H1 (cell line): ENCODE results near the gene MAPKAP1. TPM values are rescaled to one million over a fixed set of nuclear protein-coding genes. Genes with fewer than 3 reads are reported as not detected.

Experiments used
- CTCF ChIA-PET: fragments of 300-600 bp; sonication (Branson Sonifier 250); formaldehyde crosslinking; loops from one replicate; lab custom pipeline; 2021; ENCODE audit not compliant: partially characterized antibody; lab: Charles Lee
- POLR2A ChIA-PET: fragments of 300-600 bp; sonication (Branson Sonifier 250); formaldehyde crosslinking; loops from one replicate; lab custom pipeline; 2021; ENCODE audit warnings: inconsistent platforms; ENCODE audit not compliant: partially characterized antibody; lab: Charles Lee
- DNase-seq, 2 experiments: peaks; one replicate each; pipeline versions ENCODE4 v3.0.0 to v3.0.0-alpha.2; 2010 to 2022; ENCODE audit warnings: low spot score in 2 of 2, low read depth in 1 of 2, mixed read lengths in 1 of 2
- FAIRE-seq: peaks from 2 replicates; lab custom pipeline; 2011; peaks lifted over from hg19 to GRCh38; lab: Jason Lieb, UNC
- H2AFZ ChIP-seq: 2 replicates; pipeline ENCODE4 v1.8.1; 2012; ENCODE audit warnings: low read length, inconsistent platforms
- H2AK5ac ChIP-seq: 2 replicates; pipeline ENCODE4 v1.6.1; 2013; ENCODE audit warnings: low read depth, low read length
- H2BK120ac ChIP-seq: replicated peaks from 2 replicates; pipeline ENCODE3; 2013; ENCODE audit warnings: low read depth, low read length, inconsistent platforms
- H2BK12ac ChIP-seq: 2 replicates; pipeline ENCODE4 v1.6.1; 2013; ENCODE audit warnings: low read depth, low read length
- H2BK15ac ChIP-seq: 2 replicates; pipeline ENCODE4 v1.6.1; 2013; ENCODE audit warnings: low read length
- H2BK20ac ChIP-seq: 2 replicates; pipeline ENCODE4 v1.6.1; 2013; ENCODE audit warnings: low read length
- H2BK5ac ChIP-seq: 2 replicates; pipeline ENCODE4 v1.6.1; 2013; ENCODE audit warnings: low read depth, low read length
- H3K14ac ChIP-seq: 2 replicates; pipeline ENCODE4 v1.6.1; 2013; ENCODE audit warnings: inconsistent platforms; ENCODE audit not compliant: insufficient read length
- H3K18ac ChIP-seq: 2 replicates; pipeline ENCODE4 v1.6.1; 2013; ENCODE audit warnings: low read length; ENCODE audit errors: extremely low read depth
- H3K23ac ChIP-seq: 2 replicates; pipeline ENCODE4 v1.6.1; 2013; ENCODE audit warnings: inconsistent platforms; ENCODE audit not compliant: insufficient read length
- H3K23me2 ChIP-seq: 2 replicates; pipeline ENCODE4 v1.6.1; 2013; ENCODE audit warnings: low read depth, low read length
- H3K27ac ChIP-seq: 2 replicates; pipeline ENCODE4 v1.6.1; 2011; ENCODE audit warnings: low read depth, low read length, inconsistent platforms
- H3K27me3 ChIP-seq, 4 experiments: replicated peaks in 1 of 4; 1 replicate in 1 of 4; 2 replicates in 3 of 4; pipeline versions ENCODE4 v1.6.1 to v1.8.1; 2011 to 2013; ENCODE audit warnings: low read length in 3 of 4, mild to moderate bottlenecking in 3 of 4, inconsistent platforms in 2 of 4, mixed read lengths in 2 of 4, moderate library complexity in 1 of 4; ENCODE audit not compliant: control insufficient read depth in 3 of 4, insufficient read depth in 3 of 4; ENCODE audit errors: extremely low read depth in 1 of 4
- H3K36me3 ChIP-seq, 4 experiments: 2 replicates each; pipeline versions ENCODE4 v1.6.1 to v1.8.1; 2011 to 2013; ENCODE audit warnings: mild to moderate bottlenecking in 4 of 4, low read length in 3 of 4, moderate library complexity in 2 of 4, control low read depth in 1 of 4, inconsistent platforms in 1 of 4; ENCODE audit not compliant: insufficient read depth in 4 of 4, control insufficient read depth in 2 of 4
- H3K4ac ChIP-seq: replicated peaks from 2 replicates; pipeline ENCODE3; 2013; ENCODE audit warnings: low read length, low read depth, mixed read lengths, inconsistent platforms; ENCODE audit not compliant: insufficient read length
- H3K4me1 ChIP-seq, 4 experiments: replicated peaks in 1 of 4; 1 replicate in 1 of 4; 2 replicates in 3 of 4; pipeline versions ENCODE4 v1.6.1 to v1.8.1; 2011 to 2013; ENCODE audit warnings: low read length in 3 of 4, inconsistent platforms in 2 of 4, mixed read lengths in 1 of 4; ENCODE audit not compliant: insufficient read depth in 4 of 4, control insufficient read depth in 3 of 4
- H3K4me2 ChIP-seq, 2 experiments: 2 replicates each; pipeline versions ENCODE4 v1.6.1 to v1.8.1; 2011 to 2013; ENCODE audit warnings: low read depth in 2 of 2, low read length in 2 of 2, control low read depth in 1 of 2, inconsistent platforms in 1 of 2, mild to moderate bottlenecking in 1 of 2; ENCODE audit not compliant: insufficient read depth in 1 of 2
- H3K4me3 ChIP-seq, 4 experiments: fragments of 200-600, 300-600 bp in 1 of 4; sonication (generic), shearing (Covaris generic), sonication (Bioruptor Twin) in 1 of 4; 2 replicates each; pipeline versions ENCODE4 v1.5.1 to v1.8.1; 2011 to 2016; ENCODE audit warnings: low read length in 4 of 4, low read depth in 3 of 4, control low read depth in 2 of 4, inconsistent platforms in 2 of 4, mild to moderate bottlenecking in 2 of 4, mixed read lengths in 1 of 4, moderate library complexity in 1 of 4; ENCODE audit not compliant: insufficient read depth in 2 of 4; ENCODE audit errors: extremely low read depth in 1 of 4
- H3K56ac ChIP-seq: replicated peaks from 2 replicates; pipeline ENCODE3; 2013; ENCODE audit warnings: low read depth, mild to moderate bottlenecking, mixed read lengths, low read length, inconsistent platforms; ENCODE audit not compliant: insufficient read length
- H3K79me1 ChIP-seq: 2 replicates; pipeline ENCODE4 v1.6.1; 2013; ENCODE audit warnings: low read depth, low read length, control low read depth
- H3K79me2 ChIP-seq, 2 experiments: 2 replicates each; pipeline versions ENCODE4 v1.6.1 to v1.8.1; 2012 to 2013; ENCODE audit warnings: low read length in 2 of 2, mild to moderate bottlenecking in 2 of 2, inconsistent platforms in 1 of 2; ENCODE audit not compliant: insufficient read depth in 2 of 2, control insufficient read depth in 1 of 2
- H3K9ac ChIP-seq, 4 experiments: replicated peaks in 1 of 4; 1 replicate in 1 of 4; 2 replicates in 3 of 4; pipeline versions ENCODE4 v1.6.1 to v1.8.1; 2011 to 2013; ENCODE audit warnings: low read depth in 3 of 4, low read length in 3 of 4, control low read depth in 2 of 4, mild to moderate bottlenecking in 2 of 4, moderate library complexity in 2 of 4, inconsistent platforms in 1 of 4; ENCODE audit errors: extremely low read depth in 1 of 4
- H3K9me3 ChIP-seq, 2 experiments: 2 replicates each; pipeline versions ENCODE4 v1.6.1 to v1.8.1; 2012 to 2013; ENCODE audit warnings: mild to moderate bottlenecking in 2 of 2, moderate library complexity in 2 of 2, control low read depth in 1 of 2, inconsistent platforms in 1 of 2, low read depth in 1 of 2, low read length in 1 of 2, mixed read lengths in 1 of 2; ENCODE audit not compliant: insufficient read depth in 2 of 2
- H4K20me1 ChIP-seq, 2 experiments: replicated peaks in 1 of 2; 2 replicates each; pipeline versions ENCODE3 to v1.8.1; 2011 to 2013; ENCODE audit warnings: inconsistent platforms in 2 of 2, low read length in 2 of 2, mild to moderate bottlenecking in 1 of 2; ENCODE audit not compliant: insufficient read depth in 2 of 2, control insufficient read depth in 1 of 2
- H4K5ac ChIP-seq: 2 replicates; pipeline ENCODE4 v1.6.1; 2013; ENCODE audit warnings: low read length, low read depth, mixed read lengths, inconsistent platforms; ENCODE audit not compliant: insufficient read length
- H4K8ac ChIP-seq: 2 replicates; pipeline ENCODE4 v1.8.0; 2013; ENCODE audit warnings: mild to moderate bottlenecking, moderate library complexity, low read length, inconsistent platforms; ENCODE audit not compliant: insufficient read depth; ENCODE audit errors: extremely low read depth
- H4K91ac ChIP-seq: replicated peaks from 2 replicates; pipeline ENCODE3; 2013; ENCODE audit warnings: low read length, mixed read lengths, inconsistent platforms; ENCODE audit not compliant: insufficient read length
- CBX5 ChIP-seq: fragments of 300-800, 300-1000 bp; sonication (generic); IDR thresholded peaks from 2 replicates; pipeline ENCODE4 v1.7.1; 2016; ENCODE audit warnings: antibody characterized with exemption, low read length, low read depth
- CTCF ChIP-seq, 3 experiments: IDR thresholded peaks; 1 replicate in 2 of 3; 2 replicates in 1 of 3; pipeline versions ENCODE4 v1.5.1 to v1.6.1; 2011; ENCODE audit warnings: low read length in 3 of 3, mild to moderate bottlenecking in 3 of 3, inconsistent platforms in 2 of 3, low read depth in 1 of 3, moderate library complexity in 1 of 3; ENCODE audit not compliant: insufficient read depth in 1 of 3; ENCODE audit errors: control extremely low read depth in 1 of 3
- HDAC6 ChIP-seq: IDR thresholded peaks from one replicate; pipeline ENCODE4 v1.7.1; 2012; ENCODE audit warnings: low read depth, mild to moderate bottlenecking, inconsistent platforms, low read length, moderate library complexity
- JUND ChIP-seq: IDR thresholded peaks from 2 replicates; pipeline ENCODE4 v1.6.1; 2011; ENCODE audit warnings: mild to moderate bottlenecking, improper control_type of control experiment, low read length
- POLR2A ChIP-seq, 2 experiments: IDR thresholded peaks; 1 replicate in 1 of 2; 2 replicates in 1 of 2; pipeline ENCODE4 v1.6.1; 2011; ENCODE audit warnings: low read depth in 2 of 2, low read length in 2 of 2, mild to moderate bottlenecking in 2 of 2; ENCODE audit errors: control extremely low read depth in 1 of 2
- POLR2AphosphoS5 ChIP-seq: IDR thresholded peaks from 2 replicates; pipeline ENCODE4 v1.6.1; 2011; ENCODE audit warnings: low read depth, low read length
- RFX5 ChIP-seq: IDR thresholded peaks from 2 replicates; pipeline ENCODE4 v1.6.1; 2011; ENCODE audit warnings: low read depth, low read length, improper control_type of control experiment, borderline replicate concordance
- RXRA ChIP-seq: IDR thresholded peaks from 2 replicates; pipeline ENCODE4 v1.6.1; 2011; ENCODE audit warnings: low read depth, mild to moderate bottlenecking, low read length, moderate library complexity; ENCODE audit not compliant: insufficient read depth
- SIN3A ChIP-seq, 2 experiments: IDR thresholded peaks in 1 of 2; conservative IDR thresholded peaks in 1 of 2; 2 replicates each; pipeline ENCODE4 v1.6.1; 2011 to 2012; ENCODE audit warnings: low read length in 2 of 2, improper control_type of control experiment in 1 of 2, low read depth in 1 of 2, mild to moderate bottlenecking in 1 of 2
- SP1 ChIP-seq: IDR thresholded peaks from 2 replicates; pipeline ENCODE4 v1.6.1; 2011; ENCODE audit warnings: low read depth, low read length
- TAF1 ChIP-seq: IDR thresholded peaks from 2 replicates; pipeline ENCODE4 v1.6.1; 2011; ENCODE audit warnings: mild to moderate bottlenecking, low read depth, low read length
- ZNF274 ChIP-seq: IDR thresholded peaks from 2 replicates; pipeline ENCODE4 v1.7.0; 2012; ENCODE audit warnings: low read length, borderline replicate concordance; ENCODE audit errors: extremely low read depth
- WGBS, 2 experiments: shearing (Covaris generic) in 1 of 2; methylation state at CpG; one replicate each; pipeline versions ENCODE4 v1.1.6 to v1.1.7; 2013 to 2015; ENCODE audit warnings: low lambda C conversion rate in 2 of 2, mixed read lengths in 2 of 2, inconsistent platforms in 1 of 2, low coverage in 1 of 2, missing lambda C conversion rate in 1 of 2; ENCODE audit not compliant: insufficient replicate concordance in 2 of 2, insufficient coverage in 1 of 2, insufficient read length in 1 of 2; ENCODE audit errors: extremely low coverage in 1 of 2, missing lambda C conversion rate in 1 of 2; 5-methylcytosine and 5-hydroxymethylcytosine counted together
- polyA plus RNA-seq, 7 experiments: library from polyadenylated mRNA; depleted of rRNA in 3 of 7; stranded (reverse) in 5 of 7; unstranded in 2 of 7; fragments of >200 nt in 5 of 7; fragments of 200-250 nt in 2 of 7; gene quantifications; 1 replicate in 5 of 7; 2 replicates in 1 of 7; 4 replicates in 1 of 7; pipeline versions ENCODE4 v1.2.1 to v1.2.3, GENCODE V29; 2011 to 2013; ENCODE audit warnings: missing spikeins in 2 of 7, mixed read lengths in 2 of 7
- total RNA-seq: library from RNA; stranded (reverse); fragmentation: NEBNext Ultra II Directional; extraction: Animal tissue kit (Norgen Biotek cat#: 25700); gene quantifications from 2 replicates; pipeline ENCODE4 v1.2.1, GENCODE V29; 2021

Gene MAPKAP1
- total and polyA plus RNA-seq, 2 of the 8 experiments (the other 6 are each of a cell fraction or from before 2014, with no cell fraction given), result 79.2 to 140 TPM

- Histone ChIP-seq H3K79me2 (no peaks in the 10 kb centered on the region), H3K23me2 (no peaks in the 10 kb centered on the region), H3K4me2 (no peak overlapping the region), H2BK12ac (no peak overlapping the region), H3K4me3 (no peak overlapping the region), H4K20me1 (no peaks in the 10 kb centered on the region), H3K14ac (no peak overlapping the region), H2BK120ac (no peak overlapping the region), H3K27me3 (no peaks in the 10 kb centered on the region), H2BK15ac (no peak overlapping the region), H3K36me3 (no peaks in the 10 kb centered on the region), H2AFZ (no peak overlapping the region), H3K18ac (no peak overlapping the region), H2BK5ac (no peak overlapping the region), H3K79me1 (no peaks in the 10 kb centered on the region), H4K8ac (no peak overlapping the region), H3K56ac (no peak overlapping the region), H3K4ac (no peak overlapping the region), H3K4me1 (no peaks in the 10 kb centered on the region; a peak in 1 of 7 replicates), H3K23ac (no peak overlapping the region), H3K9ac (no peak overlapping the region), H3K27ac (no peak overlapping the region), H2BK20ac (no peak overlapping the region), H2AK5ac (no peak overlapping the region), H4K5ac (no peak overlapping the region), H3K9me3 (no peaks in the 10 kb centered on the region), H4K91ac (no peak overlapping the region)
- DNase-seq, result no peak
- CTCF ChIA-PET, result interaction anchor here (0.7 to 1.5 kb wide), 3 partner anchors 14 to 809 kb away, joined by 3 to 8 read pairs (median 4); no protein-coding TSS in a partner anchor
- FAIRE-seq, result no peak
- 88% methylated on average over 6 of the region's 6 CpGs; no CpG with 5 or more reads in 1 of the 2 experiments for WGBS, 2 experiments
- POLR2A ChIA-PET, result interaction anchor here (1.2 to 1.4 kb wide), 2 partner anchors 9 to 13 kb away, joined by 4 read pairs; no protein-coding TSS in a partner anchor
- TF ChIP-seq CBX5 (no peak), ZNF274 (no peak), POLR2AphosphoS5 (no peak), HDAC6 (no peak), CTCF (IDR thresholded peaks at IDR 0.05; ENCODE audit: control extremely low read depth in 1 of 3, insufficient read depth in 1 of 3, low read depth in 1 of 3, low read length in 3 of 3) (no peak), JUND (no peak), RXRA (no peak), SIN3A (conservative IDR thresholded peaks at IDR 0.05 in 1 of 2, IDR thresholded peaks at IDR 0.05 in 1 of 2; ENCODE audit: low read depth in 1 of 2, low read length in 2 of 2) (no peak), SP1 (no peak), POLR2A (IDR thresholded peaks at IDR 0.05; ENCODE audit: control extremely low read depth in 1 of 2, low read depth in 2 of 2, low read length in 2 of 2) (no peak), TAF1 (no peak), RFX5 (no peak)
Measured at GRCh38 chr9:125421166-125421565, 285.8 kb downstream of the MAPKAP1 start.
